HG03439 (cell line): ENCODE results near the gene APOBEC4.
A peak's percentile ranks its signal among the peaks of the same experiment; 100 is the strongest.

ENCODE experiments used
- ATAC-seq: cut with Tn5 transposase; IDR thresholded peaks from one replicate; pipeline ENCODE4 v1.9.1; 2021; ENCODE audit warnings: mild to moderate bottlenecking, moderate library complexity; ENCODE audit not compliant: unreplicated experiment

The APOBEC4 gene

DNA sequence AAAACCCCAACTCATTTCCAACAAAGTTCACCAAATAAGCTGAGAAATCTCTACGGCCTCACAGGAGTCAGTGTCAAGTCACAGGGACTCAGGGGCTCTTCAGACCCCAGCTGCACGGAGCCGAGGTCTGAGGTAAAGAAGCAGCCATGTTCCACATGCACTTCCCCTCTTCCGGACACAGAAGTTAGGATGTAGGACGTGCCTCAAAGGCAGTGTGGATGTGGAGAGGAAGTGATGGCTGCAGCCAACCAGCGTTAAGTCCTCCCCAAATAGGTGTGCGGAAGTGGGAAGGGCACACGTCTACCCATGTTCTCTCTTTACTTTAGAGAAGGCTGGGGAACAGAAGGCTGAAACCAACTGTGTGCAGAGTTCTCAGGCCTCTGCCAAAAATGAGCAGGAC is 48.3 kb downstream of the APOBEC4 start:
- no peak for ATAC-seq

GRCh38 chr1:183604038-183604808 is 48.9 kb downstream of the APOBEC4 start:
- no peak for ATAC-seq

- ATAC-seq, result no peak
These were observed 50.6 kb downstream of the APOBEC4 start for GRCh38 chr1:183602510-183602909.

GRCh38 chr1:183600634-183601033 is 52.5 kb downstream of the APOBEC4 start:
- ATAC-seq, result no peak

DNA sequence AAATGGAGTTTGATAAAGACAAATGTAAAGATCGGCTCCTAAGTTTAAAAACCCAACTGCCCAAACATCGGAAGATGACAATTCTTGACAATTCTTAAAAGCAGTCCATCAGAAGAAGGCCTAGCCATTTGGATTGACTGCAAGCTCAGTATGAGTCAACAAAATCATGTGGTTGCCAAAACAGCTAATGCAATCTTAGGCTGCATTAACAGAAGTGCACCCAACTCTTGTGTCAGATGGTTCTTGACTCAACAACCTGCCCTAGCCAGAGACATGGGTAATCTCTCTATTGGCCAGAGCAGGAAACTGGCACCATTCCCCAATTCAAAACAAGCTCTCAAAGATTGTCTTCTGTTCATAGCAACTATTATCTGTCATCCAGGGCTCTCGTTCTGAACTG is 53.0 kb downstream of the APOBEC4 start:
- no peak for ATAC-seq

- peak; percentile 59 for ATAC-seq
These were observed 54.7 kb downstream of the APOBEC4 start for GRCh38 chr1:183598386-183598785.

DNA sequence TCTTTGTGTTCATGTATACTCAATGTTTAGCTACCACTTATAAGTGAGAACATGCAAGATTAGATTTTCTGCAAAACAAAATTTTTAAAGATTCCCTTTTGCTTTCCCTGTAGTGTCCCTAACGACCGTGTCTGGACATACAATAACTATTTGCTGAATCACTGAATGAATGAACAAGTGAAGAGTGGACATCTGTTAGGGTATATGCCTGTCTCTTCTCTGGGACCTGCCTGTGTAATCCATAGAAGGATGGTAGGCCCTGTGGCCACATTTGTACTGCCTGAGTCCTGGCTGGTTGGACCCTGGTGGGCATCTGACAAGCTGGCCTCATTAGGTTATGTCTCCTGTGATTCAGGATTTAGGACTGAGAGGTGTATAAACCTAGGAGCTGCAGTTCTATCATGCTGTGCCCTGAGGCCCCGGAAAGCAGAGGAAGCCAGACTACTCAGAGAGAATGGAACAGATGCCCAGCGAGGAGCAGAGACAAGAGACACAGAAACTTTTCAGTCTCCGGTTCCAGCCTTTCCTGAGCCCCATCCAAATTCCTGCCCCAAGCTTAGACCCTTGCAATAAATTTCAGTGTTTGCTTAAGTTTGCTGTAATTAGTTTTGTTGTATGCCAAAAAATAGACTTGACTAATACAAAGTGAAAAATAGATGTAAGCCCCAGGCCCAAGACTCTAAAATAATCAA is 55.3 kb downstream of the APOBEC4 start:
- ATAC-seq, result no peak

- no peak for ATAC-seq
These were observed 56.6 kb downstream of the APOBEC4 start for GRCh38 chr1:183596500-183596899.
